GM10248 (cell line): Measurements from ENCODE around the gene PRR14.

Source experiments
- CTCF ChIA-PET: fragments of 300-600 bp; sonication (Branson Sonifier 250); formaldehyde crosslinking; extraction: SDS; loops from one replicate; lab custom pipeline; 2021; ENCODE audit warnings: antibody characterized with exemption; lab: Yijun Ruan, JAX
- POLR2A ChIA-PET: fragments of 350-650 bp; sonication (Branson Sonifier 250); formaldehyde crosslinking; extraction: SDS; loops from one replicate; lab custom pipeline; 2020; ENCODE audit warnings: antibody characterized with exemption; lab: Yijun Ruan, JAX
- DNase-seq: peaks from one replicate; pipeline ENCODE4 v3.0.0; 2012; ENCODE audit errors: extremely low spot score
- TF ChIP-seq, protein P1 (sequence below): IDR thresholded peaks from 2 replicates; pipeline ENCODE4 v1.5.1; 2012; ENCODE audit warnings: mild to moderate bottlenecking, low read depth; ENCODE audit errors: extremely low read depth, missing control alignments, control extremely low read depth

The PRR14 gene

DNA sequence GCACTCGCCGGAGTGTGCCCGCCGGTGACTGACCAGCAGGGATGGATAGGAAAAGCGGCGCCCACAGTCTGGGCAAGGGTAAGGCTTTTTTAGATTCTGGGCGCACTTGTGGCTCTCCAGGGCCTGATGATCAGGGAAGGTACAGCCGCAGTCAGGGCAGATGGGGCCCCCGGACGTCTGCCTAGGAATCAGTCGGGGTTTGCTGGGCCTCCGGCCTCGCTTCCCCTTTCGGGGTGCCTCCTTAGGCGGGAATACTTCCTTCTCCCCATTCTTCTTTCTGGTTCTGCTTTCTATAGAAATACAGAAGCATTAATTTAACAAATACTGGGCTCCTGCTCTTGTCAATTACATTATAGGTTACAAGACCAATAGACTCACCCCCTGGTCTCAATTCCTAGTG, 45.6 kb upstream of the PRR14 start:
- ChIA-PET CTCF (interaction anchor here (1.9 to 8.6 kb wide), 3 partner anchors 11 to 175 kb away, joined by 15 to 45 read pairs (median 37); partner anchors contain the start of gene DCTPP1), POLR2A (interaction anchor here (0.5 kb wide), 1 partner anchor 50 kb away, joined by 4 read pairs; no protein-coding TSS in a partner anchor)
- TF ChIP-seq, protein P1, sequence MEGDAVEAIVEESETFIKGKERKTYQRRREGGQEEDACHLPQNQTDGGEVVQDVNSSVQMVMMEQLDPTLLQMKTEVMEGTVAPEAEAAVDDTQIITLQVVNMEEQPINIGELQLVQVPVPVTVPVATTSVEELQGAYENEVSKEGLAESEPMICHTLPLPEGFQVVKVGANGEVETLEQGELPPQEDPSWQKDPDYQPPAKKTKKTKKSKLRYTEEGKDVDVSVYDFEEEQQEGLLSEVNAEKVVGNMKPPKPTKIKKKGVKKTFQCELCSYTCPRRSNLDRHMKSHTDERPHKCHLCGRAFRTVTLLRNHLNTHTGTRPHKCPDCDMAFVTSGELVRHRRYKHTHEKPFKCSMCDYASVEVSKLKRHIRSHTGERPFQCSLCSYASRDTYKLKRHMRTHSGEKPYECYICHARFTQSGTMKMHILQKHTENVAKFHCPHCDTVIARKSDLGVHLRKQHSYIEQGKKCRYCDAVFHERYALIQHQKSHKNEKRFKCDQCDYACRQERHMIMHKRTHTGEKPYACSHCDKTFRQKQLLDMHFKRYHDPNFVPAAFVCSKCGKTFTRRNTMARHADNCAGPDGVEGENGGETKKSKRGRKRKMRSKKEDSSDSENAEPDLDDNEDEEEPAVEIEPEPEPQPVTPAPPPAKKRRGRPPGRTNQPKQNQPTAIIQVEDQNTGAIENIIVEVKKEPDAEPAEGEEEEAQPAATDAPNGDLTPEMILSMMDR = no peak
- no peak for DNase-seq

- POLR2A ChIA-PET = no interaction called here
- CTCF ChIA-PET = interaction anchor here (0.7 to 8.6 kb wide), 4 partner anchors 9 to 176 kb away, joined by 3 to 58 read pairs (median 30); partner anchors contain the start of gene DCTPP1
- DNase-seq = no peak
- TF ChIP-seq, protein P1 = no peak
Observed at GRCh38 chr16:30606004-30606403, 44.8 kb upstream of the PRR14 start.

GRCh38 chr16:30609002-30609925, 41.5 kb upstream of the PRR14 start:
- CTCF ChIA-PET = interaction anchor here (1.0 to 10.2 kb wide), 11 partner anchors 9 to 200 kb away, joined by 3 to 128 read pairs (median 4); partner anchors contain the start of gene DCTPP1
- TF ChIP-seq, protein P1 = no peak
- DNase-seq = peak; percentile 56
- POLR2A ChIA-PET = interaction anchor here (1.2 kb wide), 1 partner anchor 179 kb away, joined by 5 read pairs; the partner anchor contains the start of gene DCTPP1

GRCh38 chr16:30609926-30610839, 40.6 kb upstream of the PRR14 start, which contains the start of gene ZNF689:
Gene ZNF689 (minus strand): TSS chr16:30610389. CDS start chr16:30610041, 348 bp downstream.
- peak; percentile 97 for DNase-seq
- ChIA-PET CTCF (interaction anchor here (0.9 to 10.2 kb wide), 6 partner anchors 13 to 241 kb away, joined by 3 to 128 read pairs (median 5); partner anchors contain the start of gene DCTPP1), POLR2A (interaction anchor here (0.5 to 1.2 kb wide), 2 partner anchors 58 to 180 kb away, joined by 5 read pairs; partner anchors contain the start of gene DCTPP1)
- TF ChIP-seq, protein P1 = no peak

DNA sequence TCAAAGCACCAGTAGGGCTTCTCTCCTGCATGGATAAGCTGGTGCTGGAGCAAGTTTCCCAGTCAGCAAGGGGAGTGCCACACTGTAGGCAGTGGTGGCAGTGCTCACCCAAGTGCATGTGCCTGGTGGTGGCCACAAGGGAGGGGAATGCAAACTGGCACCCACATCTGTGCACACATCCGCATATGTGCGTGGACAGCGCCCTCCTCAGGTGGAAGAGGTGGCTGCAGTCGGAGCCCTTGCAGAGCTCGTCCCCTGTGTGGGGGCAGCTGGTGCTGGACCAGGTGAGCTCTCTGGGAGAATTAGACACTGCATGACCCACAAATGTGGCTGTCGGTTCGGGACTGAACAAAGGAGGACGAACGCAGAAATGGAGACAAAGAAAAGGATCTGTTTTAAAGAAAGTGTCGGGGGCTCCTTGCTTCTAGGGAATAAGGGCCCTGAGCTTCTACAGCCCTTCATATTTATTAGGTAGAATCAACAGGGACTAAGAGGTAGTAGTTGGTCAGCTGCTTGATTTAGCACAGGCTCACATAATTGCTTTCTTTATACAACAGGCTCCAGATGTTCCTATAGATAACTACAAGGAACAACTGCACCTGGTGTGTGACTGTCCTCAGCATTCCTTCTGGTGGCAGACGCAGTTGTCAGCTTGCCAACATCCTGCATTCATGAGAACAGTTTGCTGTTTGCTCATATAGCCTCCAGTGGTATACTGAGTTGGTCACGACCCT, 35.2 kb upstream of the PRR14 start:
- TF ChIP-seq, protein P1 = peak; percentile 74
- ChIA-PET CTCF (interaction anchor here (0.6 to 10.2 kb wide), 41 partner anchors 9 to 440 kb away, joined by 3 to 128 read pairs (median 4); partner anchors contain the start of genes DCTPP1, FBRS, PRR14 and SEPHS2), POLR2A (interaction anchor here (0.5 to 0.6 kb wide), 2 partner anchors 111 to 184 kb away, joined by 4 read pairs; no protein-coding TSS in a partner anchor)
- DNase-seq = peak; percentile 50
